Osteocyte (in vitro differentiated cells): Measurements from ENCODE around the gene GRAMD4. TPM values are rescaled to one million over a fixed set of nuclear protein-coding genes. Genes with fewer than 3 reads are reported as not detected.

Experiments used
- DNase-seq: peaks from one replicate; pipeline ENCODE4 v3.0.0; 2021; ENCODE audit warnings: mixed read lengths; ENCODE audit not compliant: unreplicated experiment; ENCODE audit errors: extremely low spot score
- H3K27ac Mint-ChIP-seq: one replicate; pipeline ENCODE4 v1.8.0; 2021; ENCODE audit warnings: mild to moderate bottlenecking, mixed read lengths; ENCODE audit not compliant: unreplicated experiment
- H3K27me3 Mint-ChIP-seq: one replicate; pipeline ENCODE4 v1.8.0; 2021; ENCODE audit warnings: mixed read lengths; ENCODE audit not compliant: unreplicated experiment
- H3K36me3 Mint-ChIP-seq: one replicate; pipeline ENCODE4 v1.8.0; 2021; ENCODE audit warnings: mixed read lengths; ENCODE audit not compliant: unreplicated experiment
- H3K4me1 Mint-ChIP-seq: one replicate; pipeline ENCODE4 v1.8.0; 2021; ENCODE audit warnings: mixed read lengths; ENCODE audit not compliant: unreplicated experiment
- H3K4me3 Mint-ChIP-seq: one replicate; pipeline ENCODE4 v1.8.0; 2021; ENCODE audit warnings: mild to moderate bottlenecking, moderate library complexity, mixed read lengths; ENCODE audit not compliant: unreplicated experiment
- H3K9me3 Mint-ChIP-seq: one replicate; pipeline ENCODE4 v1.8.0; 2021; ENCODE audit warnings: mixed read lengths; ENCODE audit not compliant: unreplicated experiment
- total RNA-seq: library from RNA; stranded (reverse); gene quantifications from 2 replicates; pipeline ENCODE4 v1.2.1, GENCODE V29; 2021
- TF ChIP-seq, protein P1 (sequence below): fragments of 200-600 bp; sonication (generic); IDR thresholded peaks from 2 replicates; pipeline ENCODE4 v1.5.0; 2021; ENCODE audit warnings: antibody characterized with exemption, mild to moderate bottlenecking, moderate library complexity

GRAMD4 gene
- total RNA-seq, 1 donor from 2014 or later = 37.4 TPM

DNA sequence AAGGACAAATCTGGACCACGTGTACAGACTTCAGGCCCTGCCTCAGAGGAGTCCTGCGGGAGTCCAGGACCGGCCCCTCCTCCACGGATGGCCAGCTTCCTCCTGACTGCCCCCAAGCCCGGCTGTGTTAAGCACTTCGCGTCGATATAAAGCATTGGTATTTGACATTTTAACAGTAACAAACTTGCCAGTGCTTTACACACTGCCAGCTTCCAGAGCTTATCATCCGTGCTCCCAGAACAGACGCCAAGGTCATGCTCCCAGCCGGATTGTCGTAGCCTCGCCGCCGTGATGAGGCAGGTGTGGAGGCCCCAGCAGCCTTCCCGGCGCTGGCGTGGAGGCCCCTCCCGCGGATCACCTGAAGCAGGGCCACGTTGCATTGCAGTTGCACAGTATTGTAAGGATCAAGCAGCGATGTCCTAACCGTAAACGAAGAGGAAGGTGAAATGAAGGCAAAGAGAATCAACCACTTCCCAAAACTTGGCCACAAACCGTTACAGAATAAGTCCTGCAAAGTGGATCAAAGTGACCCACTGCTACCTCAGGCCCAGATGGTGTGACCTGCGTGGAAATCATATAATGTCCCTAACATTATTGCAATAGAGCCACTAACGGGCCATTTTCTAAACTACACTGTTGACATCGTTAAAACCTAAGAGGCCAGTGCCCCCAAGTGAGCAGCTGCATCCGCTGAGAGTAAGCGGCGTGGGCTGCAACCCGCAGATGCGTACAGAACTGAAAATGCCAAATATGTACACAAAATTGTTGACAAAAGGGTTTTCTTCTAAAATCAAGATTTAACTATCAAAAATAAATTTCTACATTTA lies 66.2 kb downstream of the GRAMD4 start:
- no peaks in the 10 kb centered on the region for H3K4me1 Mint-ChIP-seq
- TF ChIP-seq, protein P1, sequence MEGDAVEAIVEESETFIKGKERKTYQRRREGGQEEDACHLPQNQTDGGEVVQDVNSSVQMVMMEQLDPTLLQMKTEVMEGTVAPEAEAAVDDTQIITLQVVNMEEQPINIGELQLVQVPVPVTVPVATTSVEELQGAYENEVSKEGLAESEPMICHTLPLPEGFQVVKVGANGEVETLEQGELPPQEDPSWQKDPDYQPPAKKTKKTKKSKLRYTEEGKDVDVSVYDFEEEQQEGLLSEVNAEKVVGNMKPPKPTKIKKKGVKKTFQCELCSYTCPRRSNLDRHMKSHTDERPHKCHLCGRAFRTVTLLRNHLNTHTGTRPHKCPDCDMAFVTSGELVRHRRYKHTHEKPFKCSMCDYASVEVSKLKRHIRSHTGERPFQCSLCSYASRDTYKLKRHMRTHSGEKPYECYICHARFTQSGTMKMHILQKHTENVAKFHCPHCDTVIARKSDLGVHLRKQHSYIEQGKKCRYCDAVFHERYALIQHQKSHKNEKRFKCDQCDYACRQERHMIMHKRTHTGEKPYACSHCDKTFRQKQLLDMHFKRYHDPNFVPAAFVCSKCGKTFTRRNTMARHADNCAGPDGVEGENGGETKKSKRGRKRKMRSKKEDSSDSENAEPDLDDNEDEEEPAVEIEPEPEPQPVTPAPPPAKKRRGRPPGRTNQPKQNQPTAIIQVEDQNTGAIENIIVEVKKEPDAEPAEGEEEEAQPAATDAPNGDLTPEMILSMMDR = no peak
- peaks cover 27% of the 10 kb centered on the region for H3K36me3 Mint-ChIP-seq
- H3K4me3 Mint-ChIP-seq = no peak overlapping the region
- H3K27ac Mint-ChIP-seq = no peak overlapping the region
- no peaks in the 10 kb centered on the region for H3K9me3 Mint-ChIP-seq
- no peak for DNase-seq
- H3K27me3 Mint-ChIP-seq = no peaks in the 10 kb centered on the region

DNA sequence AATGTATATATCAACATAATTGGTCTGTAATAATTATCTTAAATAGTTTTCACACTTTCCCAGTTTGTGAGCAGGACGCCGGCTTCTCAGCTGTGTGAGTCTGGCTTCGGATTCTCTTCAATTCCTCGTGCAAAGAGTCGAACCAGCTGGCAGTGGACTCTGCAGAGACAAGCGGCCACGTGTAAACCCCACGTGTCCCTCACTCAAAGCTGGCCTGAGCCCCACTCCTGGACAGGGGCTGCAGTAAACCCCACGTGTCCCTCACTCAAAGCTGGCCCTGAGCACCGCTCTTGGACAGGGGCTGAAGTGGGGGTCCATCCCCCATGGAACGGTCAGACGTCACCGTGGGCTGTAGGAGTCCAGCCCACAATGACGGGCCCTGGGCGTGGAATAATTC lies 66.9 kb downstream of the GRAMD4 start:
- H3K4me1 Mint-ChIP-seq = no peaks in the 10 kb centered on the region
- TF ChIP-seq, protein P1 = no peak
- H3K9me3 Mint-ChIP-seq = no peaks in the 10 kb centered on the region
- no peak for DNase-seq
- H3K27me3 Mint-ChIP-seq = no peaks in the 10 kb centered on the region
- peaks cover 32% of the 10 kb centered on the region for H3K36me3 Mint-ChIP-seq
- H3K4me3 Mint-ChIP-seq = no peak overlapping the region
- no peak overlapping the region for H3K27ac Mint-ChIP-seq

DNA sequence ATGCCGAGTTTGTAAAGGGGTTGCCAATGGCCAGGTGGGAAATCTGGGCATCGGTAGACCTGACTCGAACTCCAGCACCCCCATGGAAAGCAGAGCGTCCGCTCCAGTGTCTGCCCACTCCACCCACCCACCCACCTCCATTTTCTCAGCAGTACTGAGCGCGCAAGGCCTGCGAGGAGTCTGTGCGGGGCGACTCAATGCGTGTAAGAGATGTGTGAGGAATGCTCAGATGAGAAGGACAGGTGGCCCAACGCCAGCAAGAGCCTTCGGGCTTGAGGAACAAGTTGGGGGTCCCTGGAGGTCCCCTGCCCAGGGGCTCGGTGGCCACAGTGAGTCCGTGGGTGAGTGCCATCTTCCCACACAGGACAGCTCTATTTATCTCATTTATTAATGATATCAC lies 67.3 kb downstream of the GRAMD4 start:
- no peak overlapping the region for H3K27ac Mint-ChIP-seq

DNA sequence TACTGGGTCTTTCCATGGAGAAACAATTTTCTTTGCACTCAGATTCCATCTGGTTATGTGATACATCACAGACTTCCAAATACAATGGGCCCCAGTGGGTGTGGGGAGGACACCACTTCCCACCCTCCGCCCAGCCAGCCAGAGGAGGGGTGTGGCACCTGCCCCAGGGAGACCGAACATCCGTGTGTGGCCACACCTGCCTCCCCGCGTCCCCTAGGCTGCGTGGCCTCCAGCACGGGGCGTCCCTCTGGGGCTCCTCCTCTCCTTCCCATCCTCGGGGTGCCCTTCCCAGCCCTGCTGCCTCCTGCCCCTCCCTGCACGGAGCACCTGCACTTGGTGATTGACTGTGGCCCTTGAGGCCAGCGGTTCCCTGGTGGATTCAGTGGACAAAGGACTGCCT lies 68.8 kb downstream of the GRAMD4 start:
- Mint-ChIP-seq H3K4me1 (no peaks in the 10 kb centered on the region), H3K27ac (no peak overlapping the region), H3K9me3 (no peaks in the 10 kb centered on the region), H3K36me3 (peaks cover 36% of the 10 kb centered on the region), H3K4me3 (no peak overlapping the region), H3K27me3 (no peaks in the 10 kb centered on the region)
- TF ChIP-seq, protein P1 = no peak
- DNase-seq = no peak

More for the DNA sequence above, 67.3 kb downstream of the GRAMD4 start:
- no peak overlapping the region for H3K4me3 Mint-ChIP-seq
- DNase-seq = no peak
- H3K4me1 Mint-ChIP-seq = no peaks in the 10 kb centered on the region
- TF ChIP-seq, protein P1 = no peak
- H3K36me3 Mint-ChIP-seq = peaks cover 32% of the 10 kb centered on the region
- no peaks in the 10 kb centered on the region for H3K27me3 Mint-ChIP-seq
- no peaks in the 10 kb centered on the region for H3K9me3 Mint-ChIP-seq

DNA sequence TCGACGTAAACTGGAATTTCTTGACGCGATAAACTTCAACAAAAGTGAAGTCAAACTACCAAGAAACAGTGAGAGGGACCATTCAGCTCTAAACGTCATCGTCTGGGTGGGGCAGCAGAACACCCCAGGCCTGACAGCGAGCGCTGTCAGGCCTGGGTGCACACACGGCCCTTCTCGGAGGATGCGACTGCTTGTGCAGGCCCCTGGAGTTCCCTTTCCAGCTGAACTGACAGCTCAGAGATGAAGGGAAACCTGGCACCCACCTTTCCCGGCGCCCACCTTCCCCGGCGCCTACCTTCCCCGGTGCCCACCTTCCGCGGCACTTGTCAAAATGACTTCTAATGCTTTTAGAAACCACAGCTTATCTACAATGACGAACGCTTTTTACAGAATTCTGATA lies 70.0 kb downstream of the GRAMD4 start:
- TF ChIP-seq, protein P1 = no peak
- H3K4me3 Mint-ChIP-seq = no peak overlapping the region

More for the DNA sequence above, 70.0 kb downstream of the GRAMD4 start:
- Mint-ChIP-seq H3K27me3 (no peaks in the 10 kb centered on the region), H3K27ac (no peak overlapping the region), H3K4me1 (no peaks in the 10 kb centered on the region), H3K36me3 (peaks cover 33% of the 10 kb centered on the region), H3K9me3 (no peaks in the 10 kb centered on the region)
- no peak for DNase-seq
